ENCODE measurements around the gene GDF2. TPM values are rescaled to one million over a fixed set of nuclear protein-coding genes. Genes with fewer than 3 reads are reported as not detected.

GDF2 gene
- polyA plus RNA-seq (ENCODE audit: insufficient read length in 4 of 4): not detected

- DNase-seq (ENCODE audit: low read depth in 4 of 4, low spot score in 3 of 4): no peak
These were observed at the start of gene GDF2 for GRCh38 chr10:47322300-47323061. Gene GDF2 (plus strand): TSS chr10:47322454. CDS start chr10:47322669, 215 bp downstream.

GRCh38 chr10:47276071-47276470 lies 46.2 kb upstream of the GDF2 start:
- DNase-seq (ENCODE audit: low read depth in 4 of 4, low spot score in 3 of 4): no peak

- no peak for DNase-seq (ENCODE audit: low read depth in 4 of 4, low spot score in 3 of 4)
These were observed 45.5 kb upstream of the GDF2 start for GRCh38 chr10:47276576-47277351.

GRCh38 chr10:47277352-47278151 lies 44.7 kb upstream of the GDF2 start:
- no peak for DNase-seq (ENCODE audit: low read depth in 4 of 4, low spot score in 3 of 4)

GRCh38 chr10:47278152-47278473 lies 44.1 kb upstream of the GDF2 start:
- DNase-seq (ENCODE audit: low read depth in 4 of 4, low spot score in 3 of 4): no peak

- DNase-seq (ENCODE audit: low read depth in 4 of 4, low spot score in 3 of 4): no peak
These were observed 43.5 kb upstream of the GDF2 start for GRCh38 chr10:47278720-47279119.

GRCh38 chr10:47279276-47279675 lies 43.0 kb upstream of the GDF2 start:
- no peak for DNase-seq (ENCODE audit: low read depth in 4 of 4, low spot score in 3 of 4)

GRCh38 chr10:47282005-47282656 lies 40.1 kb upstream of the GDF2 start:
- DNase-seq (ENCODE audit: low read depth in 4 of 4, low spot score in 3 of 4): no peak

GRCh38 chr10:47282657-47283018 lies 39.6 kb upstream of the GDF2 start:
- DNase-seq (ENCODE audit: low read depth in 4 of 4, low spot score in 3 of 4): no peak

GRCh38 chr10:47283101-47283630 lies 39.1 kb upstream of the GDF2 start:
- DNase-seq (ENCODE audit: low read depth in 4 of 4, low spot score in 3 of 4): no peak

- DNase-seq (ENCODE audit: low read depth in 4 of 4, low spot score in 3 of 4): no peak
These were observed 38.4 kb upstream of the GDF2 start for GRCh38 chr10:47283848-47284247.

- no peak for DNase-seq (ENCODE audit: low read depth in 4 of 4, low spot score in 3 of 4)
These were observed 36.7 kb upstream of the GDF2 start for GRCh38 chr10:47285381-47286115.

GRCh38 chr10:47286116-47286505 lies 36.1 kb upstream of the GDF2 start:
- DNase-seq (ENCODE audit: low read depth in 4 of 4, low spot score in 3 of 4): no peak

GRCh38 chr10:47286591-47287315 lies 35.5 kb upstream of the GDF2 start:
- DNase-seq (ENCODE audit: low read depth in 4 of 4, low spot score in 3 of 4): no peak

- no peak for DNase-seq (ENCODE audit: low read depth in 4 of 4, low spot score in 3 of 4)
These were observed 34.9 kb upstream of the GDF2 start for GRCh38 chr10:47287365-47287802.

- no peak for DNase-seq (ENCODE audit: low read depth in 4 of 4, low spot score in 3 of 4)
These were observed 34.4 kb upstream of the GDF2 start for GRCh38 chr10:47287805-47288204.

GRCh38 chr10:47288236-47288635 lies 34.0 kb upstream of the GDF2 start:
- DNase-seq (ENCODE audit: low read depth in 4 of 4, low spot score in 3 of 4): no peak

- DNase-seq (ENCODE audit: low read depth in 4 of 4, low spot score in 3 of 4): no peak
These were observed 33.2 kb upstream of the GDF2 start for GRCh38 chr10:47288916-47289495.

- DNase-seq (ENCODE audit: low read depth in 4 of 4, low spot score in 3 of 4): no peak
These were observed 32.3 kb upstream of the GDF2 start for GRCh38 chr10:47289921-47290320.
